H9 (cell line): ENCODE data around the gene MPG. TPM values are rescaled to one million over a fixed set of nuclear protein-coding genes. Genes with fewer than 3 reads are reported as not detected.

Experiments
- DNase-seq: peaks from one replicate; pipeline ENCODE4 v3.0.0-alpha.2; 2017
- H2AFZ ChIP-seq: one replicate; pipeline ENCODE4 v1.6.1; 2013; ENCODE audit warnings: mild to moderate bottlenecking, low read length, control low read depth, moderate library complexity
- H2AK5ac ChIP-seq: 2 replicates; pipeline ENCODE4 v1.6.1; 2013; ENCODE audit warnings: low read length, control low read depth, mixed read lengths; ENCODE audit not compliant: insufficient read length
- H2BK120ac ChIP-seq: one replicate; pipeline ENCODE4 v1.6.1; 2013; ENCODE audit warnings: low read depth, mild to moderate bottlenecking, low read length, control low read depth, inconsistent platforms; ENCODE audit not compliant: poor library complexity, severe bottlenecking
- H2BK12ac ChIP-seq: 2 replicates; pipeline ENCODE4 v1.6.1; 2013; ENCODE audit warnings: low read length, control low read depth, mixed read lengths, low read depth; ENCODE audit not compliant: insufficient read length
- H2BK15ac ChIP-seq: 2 replicates; pipeline ENCODE4 v1.6.1; 2013; ENCODE audit warnings: low read depth, low read length, control low read depth
- H2BK20ac ChIP-seq: one replicate; pipeline ENCODE4 v1.6.1; 2013; ENCODE audit warnings: low read depth, mild to moderate bottlenecking, low read length, control low read depth, inconsistent platforms; ENCODE audit not compliant: poor library complexity, severe bottlenecking
- H2BK5ac ChIP-seq: 2 replicates; pipeline ENCODE4 v1.6.1; 2013; ENCODE audit warnings: low read length, control low read depth, mixed read lengths; ENCODE audit not compliant: insufficient read length
- H3K14ac ChIP-seq: 2 replicates; pipeline ENCODE4 v1.6.1; 2013; ENCODE audit warnings: low read length, control low read depth; ENCODE audit not compliant: insufficient read depth
- H3K18ac ChIP-seq: 2 replicates; pipeline ENCODE4 v1.6.1; 2013; ENCODE audit warnings: low read depth, mild to moderate bottlenecking, mixed read lengths, low read length, control low read depth; ENCODE audit not compliant: insufficient read length
- H3K23ac ChIP-seq: 2 replicates; pipeline ENCODE4 v1.6.1; 2013; ENCODE audit warnings: low read length, control low read depth, mixed read lengths, low read depth; ENCODE audit not compliant: insufficient read length
- H3K23me2 ChIP-seq: 2 replicates; pipeline ENCODE4 v1.6.1; 2013; ENCODE audit warnings: low read depth, mild to moderate bottlenecking, mixed read lengths, low read length, control low read depth; ENCODE audit not compliant: insufficient read length, poor library complexity, severe bottlenecking
- H3K27ac ChIP-seq: 2 replicates; pipeline ENCODE4 v1.5.1; 2013; ENCODE audit warnings: low read length, control low read depth, mixed read lengths, low read depth; ENCODE audit not compliant: insufficient read length
- H3K27me3 ChIP-seq: 2 replicates; pipeline ENCODE4 v1.6.1; 2013; ENCODE audit warnings: low read length, control low read depth, inconsistent platforms; ENCODE audit not compliant: insufficient read depth
- H3K4ac ChIP-seq: 2 replicates; pipeline ENCODE4 v1.6.1; 2013; ENCODE audit warnings: low read depth, mild to moderate bottlenecking, control low read depth, inconsistent platforms, low read length, moderate library complexity
- H3K4me1 ChIP-seq: 2 replicates; pipeline ENCODE4 v1.6.1; 2013; ENCODE audit warnings: low read length, control low read depth, inconsistent platforms; ENCODE audit not compliant: insufficient read depth
- H3K4me2 ChIP-seq: 2 replicates; pipeline ENCODE4 v1.6.1; 2013; ENCODE audit warnings: low read length, control low read depth, mixed read lengths; ENCODE audit not compliant: insufficient read length, insufficient read depth
- H3K56ac ChIP-seq: 2 replicates; pipeline ENCODE4 v1.6.1; 2013; ENCODE audit warnings: low read depth, mild to moderate bottlenecking, mixed read lengths, low read length, control low read depth; ENCODE audit not compliant: insufficient read length
- H3K79me1 ChIP-seq: 2 replicates; pipeline ENCODE4 v1.6.1; 2013; ENCODE audit warnings: low read depth, mild to moderate bottlenecking, moderate library complexity, low read length, control low read depth, inconsistent platforms; ENCODE audit not compliant: insufficient read depth, poor library complexity, severe bottlenecking
- H3K79me2 ChIP-seq: 2 replicates; pipeline ENCODE4 v1.6.1; 2013; ENCODE audit warnings: low read length, control low read depth, inconsistent platforms; ENCODE audit not compliant: insufficient read depth
- H3K9ac ChIP-seq: 2 replicates; pipeline ENCODE4 v1.6.1; 2013; ENCODE audit warnings: low read length, control low read depth, mixed read lengths; ENCODE audit not compliant: insufficient read length; ENCODE audit errors: extremely low read depth
- H3K9me3 ChIP-seq: one replicate; pipeline ENCODE4 v1.6.1; 2013; ENCODE audit warnings: low read depth, low read length, inconsistent platforms; ENCODE audit not compliant: control insufficient read depth
- H3T11ph ChIP-seq: one replicate; pipeline ENCODE4 v1.6.1; 2013; ENCODE audit warnings: mild to moderate bottlenecking, low read length, control low read depth, inconsistent platforms
- H4K20me1 ChIP-seq: one replicate; pipeline ENCODE4 v1.6.1; 2013; ENCODE audit not compliant: control insufficient read depth, insufficient read length, insufficient read depth
- H4K5ac ChIP-seq: 2 replicates; pipeline ENCODE4 v1.6.1; 2013; ENCODE audit warnings: low read depth, mild to moderate bottlenecking, mixed read lengths, low read length, control low read depth; ENCODE audit not compliant: insufficient read length
- H4K8ac ChIP-seq: replicated peaks from 2 replicates; pipeline ENCODE4 v1.6.1; 2013; ENCODE audit warnings: low read length, control low read depth, mixed read lengths, low read depth; ENCODE audit not compliant: insufficient read length
- H4K91ac ChIP-seq: 2 replicates; pipeline ENCODE4 v1.6.1; 2013; ENCODE audit warnings: low read depth, mild to moderate bottlenecking, moderate library complexity, mixed read lengths, low read length, control low read depth; ENCODE audit not compliant: insufficient read length
- H3K27ac Mint-ChIP-seq, 3 experiments: 2 replicates in 2 of 3; 3 replicates in 1 of 3; pipeline ENCODE4 v1.8.0; 2020 to 2021; ENCODE audit warnings: mixed read lengths in 3 of 3, mild to moderate bottlenecking in 1 of 3, moderate library complexity in 1 of 3
- H3K27me3 Mint-ChIP-seq: 2 replicates; pipeline ENCODE4 v1.8.0; 2021; ENCODE audit warnings: low read depth, mild to moderate bottlenecking, moderate library complexity, mixed read lengths
- H3K36me3 Mint-ChIP-seq, 3 experiments: 2 replicates in 2 of 3; 3 replicates in 1 of 3; pipeline ENCODE4 v1.8.0; 2020 to 2021; ENCODE audit warnings: low read depth in 3 of 3, mixed read lengths in 3 of 3; ENCODE audit not compliant: insufficient read depth in 1 of 3
- H3K4me1 Mint-ChIP-seq, 2 experiments: 2 replicates each; pipeline ENCODE4 v1.8.0; 2020; ENCODE audit warnings: mixed read lengths in 2 of 2
- H3K4me3 Mint-ChIP-seq, 2 experiments: 2 replicates in 1 of 2; 3 replicates in 1 of 2; pipeline ENCODE4 v1.8.0; 2020 to 2021; ENCODE audit warnings: mild to moderate bottlenecking in 2 of 2, mixed read lengths in 2 of 2, moderate library complexity in 1 of 2
- H3K9me3 Mint-ChIP-seq, 2 experiments: 2 replicates in 1 of 2; 3 replicates in 1 of 2; pipeline ENCODE4 v1.8.0; 2020; ENCODE audit warnings: mild to moderate bottlenecking in 2 of 2, mixed read lengths in 2 of 2, moderate library complexity in 1 of 2
- CTCF ChIP-seq: fragments of 200-600 bp; sonication (generic); conservative IDR thresholded peaks from 3 replicates; pipeline ENCODE4 v1.8.0; 2021; ENCODE audit warnings: antibody characterized with exemption, mild to moderate bottlenecking
- WGBS: extraction: QIAGEN DNeasy Blood & Tissue Kit; methylation state at CpG from one replicate; pipeline ENCODE4 v1.1.7; 2013; ENCODE audit warnings: missing lambda C conversion rate, low lambda C conversion rate, mixed read lengths; ENCODE audit not compliant: insufficient read length; ENCODE audit errors: extremely low coverage; 5-methylcytosine and 5-hydroxymethylcytosine counted together
- total RNA-seq: library from RNA; stranded (reverse); gene quantifications from 2 replicates; pipeline ENCODE4 v1.2.1, GENCODE V29; 2021

The MPG gene
- total RNA-seq, 1 experiment from 2014 or later: 39.1 TPM

DNA sequence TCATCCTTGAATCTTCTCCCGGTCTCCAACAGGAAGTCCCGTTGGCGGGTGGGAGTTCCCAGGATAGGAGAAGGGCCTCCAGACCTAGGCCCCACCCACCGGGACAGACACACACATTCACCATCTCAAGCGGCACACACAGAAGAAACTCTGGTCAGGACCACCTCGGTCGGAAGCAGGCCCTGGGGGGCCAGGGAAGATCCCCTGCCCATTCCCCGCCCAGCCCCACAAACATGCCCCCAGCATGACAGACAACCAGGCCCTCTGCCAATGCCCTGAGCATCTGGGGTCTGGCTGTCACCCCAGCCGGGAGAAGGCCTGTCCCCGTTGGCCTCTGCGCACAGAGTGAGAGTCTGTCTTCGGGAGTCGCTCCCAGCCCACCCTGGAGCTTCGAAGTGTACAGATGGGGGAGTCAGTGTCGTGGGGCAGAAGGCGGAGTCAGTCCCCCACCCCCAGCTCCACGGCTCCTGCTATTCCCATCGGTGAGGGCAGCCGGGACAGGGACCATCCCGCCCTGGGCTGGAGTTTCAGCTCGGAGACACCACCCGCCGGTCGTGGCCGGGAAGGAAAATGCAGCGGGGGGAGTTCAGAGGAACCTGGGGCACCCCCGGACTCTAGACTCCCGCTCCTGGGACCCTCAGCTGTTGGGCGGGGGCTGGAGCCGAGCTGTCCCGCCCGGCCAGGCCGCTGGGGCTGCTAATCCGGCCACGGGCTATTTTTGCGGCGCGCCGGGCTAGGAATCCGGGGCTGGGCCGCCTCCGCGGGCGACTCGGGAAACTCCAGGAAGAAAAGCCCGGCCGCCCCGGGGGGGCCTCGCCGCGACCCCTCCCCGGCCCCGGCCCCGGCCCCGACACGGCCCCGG, 6.3 kb upstream of the MPG start:
- Histone ChIP-seq H4K91ac (no peak overlapping the region), H2BK120ac (no peak overlapping the region), H4K8ac (no peak overlapping the region), H3K79me2 (no peaks in the 10 kb centered on the region; the same call in 1 of the 2 replicates), H4K5ac (no peak overlapping the region), H3T11ph (no peak overlapping the region), H3K4me2 (peak overlapping the region; percentile 70), H2BK20ac (no peak overlapping the region), H4K20me1 (no peaks in the 10 kb centered on the region), H3K14ac (no peak overlapping the region), H2AK5ac (no peak overlapping the region), H2BK5ac (no peak overlapping the region), H3K4ac (no peak overlapping the region), H2AFZ (no peak overlapping the region), H3K23ac (no peak overlapping the region), H3K9ac (no peak overlapping the region), H3K27ac (no peak overlapping the region), H3K9me3 (no peaks in the 10 kb centered on the region), H3K56ac (no peak overlapping the region), H2BK12ac (no peak overlapping the region), H3K4me1 (peaks cover 5% of the 10 kb centered on the region; the same call in 1 of the 2 replicates), H3K79me1 (no peaks in the 10 kb centered on the region), H3K18ac (no peak overlapping the region), H3K27me3 (no peaks in the 10 kb centered on the region), H2BK15ac (no peak overlapping the region), H3K23me2 (peaks cover 10% of the 10 kb centered on the region)
- TF ChIP-seq CTCF: no peak
- no peaks in the 10 kb centered on the region; a peak in 1 of 7 replicates for H3K36me3 Mint-ChIP-seq
- H3K27me3 Mint-ChIP-seq: peaks cover 1% of the 10 kb centered on the region; the same call in 1 of the 2 replicates
- DNase-seq: peak; percentile 92
- WGBS: no CpG with 5 or more reads among the region's 57 CpGs
- peak overlapping the region; percentile 77 to 87 for H3K4me3 Mint-ChIP-seq
- H3K27ac Mint-ChIP-seq: peak overlapping the region in 1 of 3 experiments; percentile 57; a peak in 2 of 7 replicates
- peaks cover 53 to 54% of the 10 kb centered on the region in 2 experiments for H3K4me1 Mint-ChIP-seq
- no peaks in the 10 kb centered on the region for H3K9me3 Mint-ChIP-seq
